Lower lobe of right lung (tissue), 2 donors: ENCODE data around the gene ZNF195. TPM values are rescaled to one million over a fixed set of nuclear protein-coding genes. Genes with fewer than 3 reads are reported as not detected.
"Not testable (repeated sequence)": the region's sequence is repeated elsewhere in the genome, so short reads cannot be mapped to it uniquely, and the experiment has no call there.

Source experiments
- ATAC-seq, 2 donors: fragments of 200-7000 bp; cut with Tn5 transposase; one replicate each; pipeline ENCODE4 v1.9.1; 2020 to 2022; ENCODE audit warnings: mild to moderate bottlenecking in 2 of 2, moderate library complexity in 2 of 2
- DNase-seq: peaks from one replicate; pipeline ENCODE4 v3.0.0-alpha.2; 2020
- H3K27ac ChIP-seq: fragments of 200-600 bp; one replicate; pipeline ENCODE4 v1.8.0; 2022
- H3K27me3 ChIP-seq: fragments of 200-600 bp; one replicate; pipeline ENCODE4 v1.8.0; 2022; ENCODE audit warnings: low read depth
- H3K36me3 ChIP-seq: fragments of 200-600 bp; one replicate; pipeline ENCODE4 v1.8.0; 2022; ENCODE audit warnings: mild to moderate bottlenecking
- H3K4me1 ChIP-seq: fragments of 200-600 bp; one replicate; pipeline ENCODE4 v1.8.0; 2022
- H3K4me3 ChIP-seq: fragments of 200-600 bp; one replicate; pipeline ENCODE4 v1.8.0; 2022; ENCODE audit warnings: mild to moderate bottlenecking
- H3K9me3 ChIP-seq: fragments of 200-600 bp; one replicate; pipeline ENCODE4 v1.8.0; 2022
- intact Hi-C: fragments of 100-400 bp; cut with DNase I; formaldehyde crosslinking; loops from one replicate; pipeline ENCODE4 v1.11.0; 2022
- long read RNA-seq: library from polyadenylated mRNA; unstranded; transcript quantifications from one replicate; pipeline ENCODE4 v2.0.0, GENCODE V29; 2021
- total RNA-seq: library from RNA; stranded (reverse); fragmentation: NEBNext Ultra II Directional; extraction: Animal tissue kit (Norgen Biotek cat#: 25700); gene quantifications from one replicate; pipeline ENCODE4 v1.2.1, GENCODE V29; 2021
- TF ChIP-seq, protein P1 (sequence below): fragments of 200-600 bp; IDR thresholded peaks from one replicate; pipeline ENCODE4 v1.8.0; 2022; ENCODE audit warnings: antibody characterized with exemption, mild to moderate bottlenecking
- donor health status: DM: no; HTN: yes; CAD: no; lungs with severe emphysema.

The ZNF195 gene
- total RNA-seq, result 16.4 TPM
- long read RNA-seq, transcript ZNF195-201 (5 exons, 2,021 nt), result major isoform, 5 of 27 reads
- long read RNA-seq, partial matches to known transcripts, result 0 of 27 reads
- long read RNA-seq, other reads (novel, unspliced or antisense), result 16 of 27 reads

DNA sequence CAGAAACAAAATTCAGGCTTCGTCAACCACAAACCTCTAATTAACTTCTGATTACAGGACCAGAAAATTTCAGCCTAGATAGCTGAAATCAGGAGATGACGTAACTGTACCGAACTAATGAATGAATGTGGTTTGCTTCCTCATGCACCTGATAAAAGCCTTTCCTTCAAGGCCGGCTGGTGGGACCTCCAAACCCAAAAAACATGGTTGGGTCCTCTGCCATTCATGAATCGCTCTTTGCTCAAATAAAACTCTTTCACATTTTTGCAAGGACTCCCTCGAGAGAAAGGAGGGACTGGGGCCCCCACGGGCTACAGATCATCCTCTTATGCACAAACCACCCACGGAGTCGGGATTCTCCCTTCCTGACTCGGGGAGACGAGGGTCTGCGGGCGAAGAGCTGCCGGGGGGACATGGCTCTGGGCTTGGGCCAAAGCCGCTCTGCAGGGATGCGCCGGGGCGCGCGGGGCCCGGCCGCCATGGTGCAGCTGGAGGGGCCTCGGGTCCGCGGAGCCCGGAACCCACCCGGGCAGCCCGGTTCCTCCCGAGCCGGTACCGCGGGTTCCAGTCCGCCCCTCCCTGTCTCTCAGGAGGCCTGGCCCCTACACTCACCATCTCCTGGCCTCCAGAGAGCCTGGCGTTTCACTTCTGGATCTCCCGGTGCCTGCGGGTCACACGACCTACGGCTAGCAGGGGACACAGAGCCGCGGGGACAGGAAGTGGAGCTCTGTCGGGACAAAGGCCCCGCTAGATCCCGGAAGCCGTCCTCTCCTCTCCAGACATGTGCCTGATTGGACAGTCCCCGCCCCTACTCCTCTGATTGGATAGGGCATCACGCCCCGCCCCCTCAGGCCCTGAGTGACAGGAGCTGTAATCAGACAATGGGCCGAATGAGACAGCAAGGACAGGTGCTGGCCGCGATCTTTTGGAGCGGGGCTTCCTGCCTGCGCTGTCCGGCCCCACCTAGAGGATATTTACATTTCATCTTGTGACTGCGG is at the start of gene ZNF195:
TSS of gene ZNF195 (minus strand) at position 721 of the 998 bp plus-strand sequence. CDS start at position 615, 106 bp downstream.
- H3K4me3 ChIP-seq, result peak within 1 kb of the TSS; percentile 90
- DNase-seq (peak; percentile 98), ATAC-seq (peak; percentile 100)
- peak within 1 kb of the TSS; percentile 90 for H3K27ac ChIP-seq
- TF ChIP-seq, protein P1, sequence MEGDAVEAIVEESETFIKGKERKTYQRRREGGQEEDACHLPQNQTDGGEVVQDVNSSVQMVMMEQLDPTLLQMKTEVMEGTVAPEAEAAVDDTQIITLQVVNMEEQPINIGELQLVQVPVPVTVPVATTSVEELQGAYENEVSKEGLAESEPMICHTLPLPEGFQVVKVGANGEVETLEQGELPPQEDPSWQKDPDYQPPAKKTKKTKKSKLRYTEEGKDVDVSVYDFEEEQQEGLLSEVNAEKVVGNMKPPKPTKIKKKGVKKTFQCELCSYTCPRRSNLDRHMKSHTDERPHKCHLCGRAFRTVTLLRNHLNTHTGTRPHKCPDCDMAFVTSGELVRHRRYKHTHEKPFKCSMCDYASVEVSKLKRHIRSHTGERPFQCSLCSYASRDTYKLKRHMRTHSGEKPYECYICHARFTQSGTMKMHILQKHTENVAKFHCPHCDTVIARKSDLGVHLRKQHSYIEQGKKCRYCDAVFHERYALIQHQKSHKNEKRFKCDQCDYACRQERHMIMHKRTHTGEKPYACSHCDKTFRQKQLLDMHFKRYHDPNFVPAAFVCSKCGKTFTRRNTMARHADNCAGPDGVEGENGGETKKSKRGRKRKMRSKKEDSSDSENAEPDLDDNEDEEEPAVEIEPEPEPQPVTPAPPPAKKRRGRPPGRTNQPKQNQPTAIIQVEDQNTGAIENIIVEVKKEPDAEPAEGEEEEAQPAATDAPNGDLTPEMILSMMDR, result no peak
- peaks cover 5% of the 10 kb centered on the region for H3K36me3 ChIP-seq
- no peaks in the 10 kb centered on the region for H3K27me3 ChIP-seq
- H3K4me1 ChIP-seq, result peaks cover 24% of the 10 kb centered on the region
- H3K9me3 ChIP-seq, result no peaks in the 10 kb centered on the region
- intact Hi-C loops, result no loop called here

DNA sequence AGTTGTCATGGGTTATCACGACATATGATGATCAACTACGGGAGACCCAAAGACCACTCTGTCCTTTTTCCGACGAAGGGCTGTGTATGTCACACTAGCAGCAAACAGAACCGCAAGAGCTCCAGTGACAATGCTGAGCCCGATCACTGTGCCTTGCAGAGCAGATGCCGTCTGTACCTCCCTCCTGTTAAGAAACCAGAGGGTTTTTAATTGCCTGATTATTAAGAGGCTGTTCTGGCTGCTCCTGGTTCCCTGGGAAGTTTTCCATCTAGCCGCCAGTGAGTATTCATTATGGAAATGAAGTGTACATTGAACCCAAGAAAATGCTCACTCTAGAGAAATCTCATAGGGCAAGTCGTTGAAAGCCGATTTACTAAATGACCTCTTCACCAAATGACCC is 49.1 kb upstream of the ZNF195 start:
- ATAC-seq, DNase-seq, H3K27ac ChIP-seq, H3K4me3 ChIP-seq, H3K27me3 ChIP-seq, H3K9me3 ChIP-seq, intact Hi-C loops, H3K36me3 ChIP-seq, H3K4me1 ChIP-seq: not testable (repeated sequence)

DNA sequence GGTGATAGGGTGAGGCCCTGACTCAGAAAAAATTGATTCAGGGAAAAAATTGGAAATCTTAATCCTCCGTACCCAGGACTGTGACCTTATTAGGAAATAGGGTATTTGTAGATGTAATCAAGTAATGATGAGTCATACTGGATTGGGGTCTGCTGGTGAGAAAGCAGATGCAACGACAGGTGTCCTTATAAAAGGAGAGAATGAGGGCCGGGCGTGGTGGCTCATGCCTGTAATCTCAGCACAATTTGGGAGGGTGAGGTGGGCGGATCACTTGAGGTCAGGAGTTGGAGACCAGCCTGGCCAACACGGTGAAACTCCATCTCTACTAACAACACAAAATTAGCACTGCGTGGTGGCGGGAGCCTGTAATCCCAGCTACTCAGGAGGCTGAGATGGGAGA is 47.6 kb upstream of the ZNF195 start:
- H3K9me3 ChIP-seq, H3K4me1 ChIP-seq, H3K36me3 ChIP-seq, DNase-seq, H3K27me3 ChIP-seq, H3K27ac ChIP-seq, ATAC-seq, intact Hi-C loops, H3K4me3 ChIP-seq: not testable (repeated sequence)

DNA sequence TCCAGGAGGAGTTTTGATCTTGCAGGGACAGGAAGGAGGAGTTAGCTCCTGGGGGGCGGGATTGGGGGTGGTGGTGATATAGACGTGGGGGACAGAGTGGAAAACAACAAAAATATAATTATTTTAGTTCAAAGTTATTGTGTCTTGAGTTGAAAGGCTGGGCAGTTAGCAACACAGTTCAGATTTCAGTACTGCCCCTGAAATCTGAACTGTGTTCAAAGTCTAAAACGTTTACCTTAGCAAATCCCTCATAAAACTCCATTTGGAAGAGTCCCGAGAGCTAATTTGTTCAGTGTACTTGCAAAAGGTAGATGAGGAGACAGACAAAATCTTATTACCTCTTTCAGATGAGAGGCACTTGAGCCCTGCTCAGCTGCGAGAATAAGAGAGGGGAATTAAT is 45.0 kb upstream of the ZNF195 start:
- H3K4me1 ChIP-seq, ATAC-seq, intact Hi-C loops: not testable (repeated sequence)

DNA sequence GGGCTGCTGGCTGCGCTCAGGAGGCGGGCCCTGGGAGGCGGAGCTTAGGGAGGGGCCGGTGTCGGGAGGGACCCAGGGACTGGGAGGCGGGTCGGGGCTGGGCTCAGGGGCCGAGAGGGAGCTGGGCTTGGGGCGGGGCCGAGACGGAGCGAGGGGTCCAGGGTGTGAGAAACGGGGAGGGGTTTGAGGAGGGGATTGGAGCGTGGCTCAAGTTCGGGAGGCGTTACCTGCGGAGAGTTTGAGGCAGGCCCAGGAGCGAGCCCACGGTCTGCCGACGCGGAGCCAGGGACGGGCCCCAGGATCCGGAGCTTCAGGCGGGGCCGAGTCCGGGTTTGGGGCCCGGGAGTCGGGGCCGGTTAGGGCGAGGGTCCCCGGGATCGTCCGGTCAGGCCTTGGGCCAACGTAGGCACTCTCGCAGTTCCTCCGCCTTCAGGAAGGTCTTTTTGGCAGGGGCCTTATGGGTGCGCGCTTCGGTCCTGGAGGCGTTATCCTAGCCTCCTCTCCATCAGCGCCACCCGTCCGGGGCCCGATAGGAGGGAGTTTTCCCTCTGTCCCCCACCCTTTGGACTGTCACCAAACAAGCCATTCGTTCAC is 44.3 kb upstream of the ZNF195 start:
- DNase-seq, intact Hi-C loops: not testable (repeated sequence)

More for the DNA sequence above, 45.0 kb upstream of the ZNF195 start:
- not testable (repeated sequence) for DNase-seq, H3K4me3 ChIP-seq, H3K27ac ChIP-seq, H3K36me3 ChIP-seq, H3K9me3 ChIP-seq, H3K27me3 ChIP-seq

DNA sequence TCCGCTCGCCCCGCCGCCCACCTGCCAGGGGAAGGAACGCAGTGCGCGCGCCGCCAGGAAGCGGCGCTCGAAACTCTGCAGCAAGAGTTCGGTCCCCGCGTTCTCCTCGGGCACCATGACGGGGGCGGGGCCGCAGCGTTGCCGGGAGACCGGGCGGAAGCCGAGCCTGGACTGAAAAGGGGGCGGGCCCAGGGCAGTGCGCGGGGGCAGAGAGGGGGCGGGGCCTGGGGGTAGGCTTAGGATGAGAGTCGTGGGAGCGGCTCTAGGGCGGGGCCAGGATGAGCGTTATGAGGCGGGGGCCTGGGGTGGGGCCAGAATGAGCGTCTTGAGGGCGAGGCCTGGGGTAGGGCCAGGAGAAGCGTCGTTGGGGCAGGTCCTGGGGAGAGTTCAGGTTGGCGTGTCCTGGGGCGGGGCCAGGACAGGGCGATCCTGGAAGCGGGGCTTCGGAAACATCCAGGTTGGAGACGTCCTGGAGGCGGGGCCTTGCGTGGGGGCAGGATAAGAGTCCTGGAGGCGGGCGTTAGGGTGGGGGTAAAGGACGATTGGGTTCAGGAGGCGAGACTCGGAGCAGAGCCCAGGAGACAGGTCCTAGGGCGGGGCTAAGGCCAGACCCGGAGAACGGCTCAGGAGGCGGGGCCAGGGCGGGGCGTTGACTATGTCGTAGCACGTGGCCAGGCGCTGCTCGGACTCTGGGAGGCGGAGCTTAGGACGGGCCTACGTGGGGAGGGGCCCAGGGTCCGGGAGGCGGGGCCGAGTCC is 43.6 kb upstream of the ZNF195 start:
- peak; percentile 100 for ATAC-seq
- peak overlapping the region; percentile 65 for H3K27ac ChIP-seq
- H3K27me3 ChIP-seq, H3K9me3 ChIP-seq, H3K4me1 ChIP-seq, intact Hi-C loops, H3K36me3 ChIP-seq: not testable (repeated sequence)
- peak; percentile 100 for DNase-seq
- peak overlapping the region; percentile 66 for H3K4me3 ChIP-seq

More for the DNA sequence above, 44.3 kb upstream of the ZNF195 start:
- not testable (repeated sequence) for H3K27me3 ChIP-seq, ATAC-seq, H3K36me3 ChIP-seq, H3K4me1 ChIP-seq, H3K9me3 ChIP-seq
- H3K4me3 ChIP-seq, result peak overlapping the region; percentile 66
- H3K27ac ChIP-seq, result peak overlapping the region; percentile 65

DNA sequence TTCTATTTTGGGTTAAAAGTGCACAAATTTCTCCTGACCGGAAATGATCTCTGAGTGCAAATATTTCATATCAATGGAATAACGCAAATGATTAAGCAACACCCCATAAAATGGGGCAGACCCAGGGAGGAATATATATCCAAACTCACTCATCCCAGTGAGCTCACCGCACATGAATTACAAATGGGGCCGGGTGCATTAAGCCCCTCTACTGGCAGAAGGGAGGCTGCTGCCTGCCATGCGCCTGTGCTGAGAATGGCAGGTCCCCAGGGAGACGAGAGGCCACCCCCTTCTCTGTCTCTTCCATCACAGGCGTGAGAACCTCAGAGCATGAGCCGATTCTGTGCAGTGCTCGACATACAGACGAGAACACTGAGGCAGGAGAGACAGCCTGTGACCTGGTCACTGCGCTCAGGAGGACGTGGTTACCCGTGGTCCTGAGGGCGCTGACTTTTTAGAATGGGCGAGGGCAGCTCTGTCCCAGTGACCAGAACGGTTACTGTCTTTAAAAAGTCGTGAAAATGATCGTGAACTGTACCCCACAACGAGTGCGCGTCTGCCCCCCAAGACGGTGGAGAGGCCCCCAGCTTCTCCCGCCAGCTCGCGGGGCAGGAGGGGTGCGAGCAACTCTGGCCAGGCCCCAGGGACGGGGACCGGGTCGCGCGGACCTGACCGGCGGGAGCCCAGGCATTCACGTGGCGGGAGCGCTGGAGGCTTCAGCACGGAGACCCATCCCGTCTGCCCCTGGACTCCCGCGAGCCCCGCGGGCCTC is 42.8 kb upstream of the ZNF195 start:
- H3K36me3 ChIP-seq, intact Hi-C loops, H3K4me1 ChIP-seq, DNase-seq, ATAC-seq, H3K27me3 ChIP-seq, H3K9me3 ChIP-seq: not testable (repeated sequence)
- H3K4me3 ChIP-seq, result peak overlapping the region; percentile 66
- peak overlapping the region; percentile 65 for H3K27ac ChIP-seq

DNA sequence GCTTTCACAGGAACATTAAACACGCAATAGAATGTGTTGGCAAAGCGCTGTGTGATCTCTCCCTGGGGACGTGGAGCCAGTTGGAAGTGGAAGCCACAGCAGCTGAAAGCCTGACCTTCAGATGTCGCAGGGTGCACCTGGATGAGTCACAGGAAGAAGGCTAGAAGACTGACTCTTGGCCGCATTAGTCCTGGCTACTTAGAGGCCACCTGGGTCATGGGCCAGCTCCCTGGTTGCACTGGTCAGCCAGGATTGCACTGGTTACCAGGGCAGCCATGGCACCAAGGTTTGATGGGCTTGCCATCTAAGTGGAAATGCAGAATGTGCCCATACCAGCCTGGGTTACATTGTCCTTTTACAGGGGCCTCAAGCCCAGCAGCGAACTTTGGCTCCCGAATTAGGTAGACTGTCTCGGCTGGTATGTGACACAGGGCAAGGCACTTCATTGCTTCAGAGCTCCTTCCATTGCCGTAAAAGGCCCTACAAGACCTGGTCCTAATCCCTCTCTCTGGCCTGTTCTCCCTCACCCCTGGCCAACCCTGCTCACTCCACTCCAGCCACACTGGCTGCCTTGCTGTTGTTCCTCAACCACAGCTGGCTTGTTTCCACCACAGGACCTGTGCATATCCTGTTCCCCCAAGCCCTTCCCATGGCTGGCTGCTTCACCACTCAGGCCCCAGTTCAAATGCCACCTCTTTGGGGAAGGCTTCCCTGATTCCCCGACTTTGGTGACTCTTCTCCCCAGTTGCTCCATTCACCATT is 41.5 kb upstream of the ZNF195 start:
- H3K27ac ChIP-seq, H3K4me1 ChIP-seq, DNase-seq, ATAC-seq, H3K36me3 ChIP-seq, H3K27me3 ChIP-seq, H3K9me3 ChIP-seq, intact Hi-C loops, H3K4me3 ChIP-seq: not testable (repeated sequence)

DNA sequence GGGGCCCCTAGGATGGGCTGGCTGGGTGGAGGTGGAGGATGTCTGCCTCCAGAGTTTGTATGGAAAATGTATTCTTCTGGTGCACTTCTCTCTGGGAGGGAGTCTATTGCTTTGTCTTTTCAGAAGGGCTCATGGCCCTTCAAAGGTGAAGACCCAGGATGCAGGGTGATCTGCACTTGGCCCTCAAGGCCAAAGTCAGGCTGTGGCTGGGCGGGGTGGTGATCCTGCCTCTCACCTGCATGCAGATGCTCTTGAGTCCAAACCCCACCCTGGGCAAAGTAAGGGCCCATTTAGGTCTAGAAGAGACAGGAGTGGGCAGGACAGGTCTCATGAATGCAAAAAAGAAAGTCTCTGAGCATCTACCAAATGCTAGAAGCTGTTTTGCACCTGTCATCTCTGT is 40.5 kb upstream of the ZNF195 start:
- not testable (repeated sequence) for H3K4me1 ChIP-seq, DNase-seq, ATAC-seq, H3K27me3 ChIP-seq, H3K9me3 ChIP-seq, H3K4me3 ChIP-seq, H3K27ac ChIP-seq, H3K36me3 ChIP-seq
- intact Hi-C loops, result loop anchor here (10.0 kb wide), 1 partner anchor 75 kb away; no protein-coding TSS in a partner anchor
